Erythroblast (primary cell): ENCODE data around the gene SORL1-AS1.

ENCODE experiments used
- GATA1 ChIP-seq: IDR thresholded peaks from 2 replicates; pipeline ENCODE4 v1.6.1; 2011; ENCODE audit warnings: low read depth, mild to moderate bottlenecking, control low read depth, low read length, moderate library complexity
- POLR2A ChIP-seq: IDR thresholded peaks from 2 replicates; pipeline ENCODE4 v1.6.1; 2011; ENCODE audit warnings: mild to moderate bottlenecking, low read length

- TF ChIP-seq POLR2A (no peak), GATA1 (no peak)
These were observed 2.4 kb downstream of the SORL1-AS1 start for GRCh38 chr11:121450401-121450800.
